Measurements from ENCODE around the gene BCR. TPM values are rescaled to one million over a fixed set of nuclear protein-coding genes. Genes with fewer than 3 reads are reported as not detected.

Gene BCR
- total RNA-seq, 4 donors from 2014 or later: 70.5 to 102 (median 84.1) TPM

DNA sequence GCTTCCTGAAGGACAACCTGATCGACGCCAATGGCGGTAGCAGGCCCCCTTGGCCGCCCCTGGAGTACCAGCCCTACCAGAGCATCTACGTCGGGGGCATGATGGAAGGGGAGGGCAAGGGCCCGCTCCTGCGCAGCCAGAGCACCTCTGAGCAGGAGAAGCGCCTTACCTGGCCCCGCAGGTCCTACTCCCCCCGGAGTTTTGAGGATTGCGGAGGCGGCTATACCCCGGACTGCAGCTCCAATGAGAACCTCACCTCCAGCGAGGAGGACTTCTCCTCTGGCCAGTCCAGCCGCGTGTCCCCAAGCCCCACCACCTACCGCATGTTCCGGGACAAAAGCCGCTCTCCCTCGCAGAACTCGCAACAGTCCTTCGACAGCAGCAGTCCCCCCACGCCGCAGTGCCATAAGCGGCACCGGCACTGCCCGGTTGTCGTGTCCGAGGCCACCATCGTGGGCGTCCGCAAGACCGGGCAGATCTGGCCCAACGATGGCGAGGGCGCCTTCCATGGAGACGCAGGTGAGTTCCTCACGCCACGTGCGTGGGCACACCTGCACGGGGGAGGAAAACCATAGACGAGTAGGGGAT is 1.5 kb downstream of the BCR start:
- no peak for DNase-seq (ENCODE audit: low spot score in 2 of 2)
- TF ChIP-seq POLR2A (IDR thresholded peaks at IDR 0.05): no peak
- TF ChIP-seq CTCF (IDR thresholded peaks at IDR 0.05): no peak
- WGBS, 2 donors: 65 to 70% methylated on average over 34 to 43 of the region's 43 CpGs
- intact Hi-C loops (cut with DNase I; ENCODE audit: low total_unique reads): no loop called here
- H3K4me3 ChIP-seq (ENCODE audit: low read depth, poor library complexity, severe bottlenecking): peak overlapping the region; percentile 19

DNA sequence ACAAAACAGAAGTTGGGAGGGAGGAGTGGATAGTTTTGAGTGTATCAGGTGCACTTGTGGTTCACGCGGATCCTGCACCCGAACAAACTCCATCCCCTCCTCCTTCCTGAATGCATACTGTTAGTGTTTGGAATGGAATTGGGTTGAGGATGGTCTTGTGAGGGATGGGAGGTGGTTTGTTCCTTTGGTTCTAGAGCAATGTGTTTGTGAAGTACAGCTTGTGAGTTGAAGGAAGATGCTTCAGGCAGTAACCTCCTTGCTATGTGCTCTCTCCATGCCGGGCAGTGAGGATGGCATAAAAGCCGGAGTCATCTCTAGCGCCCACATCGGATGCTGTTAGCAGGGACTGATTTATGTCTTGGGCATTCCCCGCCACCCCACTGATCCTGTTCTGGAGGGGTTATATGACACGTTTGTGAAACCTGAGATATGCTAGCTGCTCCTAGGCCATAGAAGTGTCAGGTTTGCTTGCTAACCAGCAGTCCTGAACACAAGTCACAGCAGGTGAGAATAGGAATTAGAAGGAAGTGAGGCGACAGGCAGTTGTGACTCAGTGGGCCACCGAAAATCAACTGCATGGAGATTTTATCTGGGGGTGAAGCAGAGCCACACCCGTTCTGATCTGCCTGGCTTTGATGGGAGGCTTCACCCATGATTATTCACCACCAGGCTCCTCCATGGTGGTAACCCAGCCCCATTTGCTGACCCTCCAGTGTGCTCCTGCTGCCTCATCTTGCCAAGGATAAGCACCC is 2.2 kb downstream of the BCR start:
- intact Hi-C loops (cut with DNase I; ENCODE audit: low total_unique reads): no loop called here
- TF ChIP-seq POLR2A (IDR thresholded peaks at IDR 0.05) (no peak), CTCF (IDR thresholded peaks at IDR 0.05) (no peak)
- WGBS, 2 donors: 27 to 40% methylated on average over 12 of the region's 12 CpGs
- peak overlapping the region; percentile 20 for H3K4me3 ChIP-seq (ENCODE audit: low read depth, poor library complexity, severe bottlenecking)
- DNase-seq (ENCODE audit: low spot score in 2 of 2): no peak

GRCh38 chr22:23183061-23183698 is 2.9 kb downstream of the BCR start:
- TF ChIP-seq POLR2A (IDR thresholded peaks at IDR 0.05) (no peak), CTCF (IDR thresholded peaks at IDR 0.05) (no peak)
- 12 to 16% methylated on average over 11 of the region's 11 CpGs for WGBS, 2 donors
- intact Hi-C loops (cut with DNase I; ENCODE audit: low total_unique reads): no loop called here
- peak overlapping the region; percentile 20 for H3K4me3 ChIP-seq (ENCODE audit: low read depth, poor library complexity, severe bottlenecking)
- no peak for DNase-seq (ENCODE audit: low spot score in 2 of 2)

DNA sequence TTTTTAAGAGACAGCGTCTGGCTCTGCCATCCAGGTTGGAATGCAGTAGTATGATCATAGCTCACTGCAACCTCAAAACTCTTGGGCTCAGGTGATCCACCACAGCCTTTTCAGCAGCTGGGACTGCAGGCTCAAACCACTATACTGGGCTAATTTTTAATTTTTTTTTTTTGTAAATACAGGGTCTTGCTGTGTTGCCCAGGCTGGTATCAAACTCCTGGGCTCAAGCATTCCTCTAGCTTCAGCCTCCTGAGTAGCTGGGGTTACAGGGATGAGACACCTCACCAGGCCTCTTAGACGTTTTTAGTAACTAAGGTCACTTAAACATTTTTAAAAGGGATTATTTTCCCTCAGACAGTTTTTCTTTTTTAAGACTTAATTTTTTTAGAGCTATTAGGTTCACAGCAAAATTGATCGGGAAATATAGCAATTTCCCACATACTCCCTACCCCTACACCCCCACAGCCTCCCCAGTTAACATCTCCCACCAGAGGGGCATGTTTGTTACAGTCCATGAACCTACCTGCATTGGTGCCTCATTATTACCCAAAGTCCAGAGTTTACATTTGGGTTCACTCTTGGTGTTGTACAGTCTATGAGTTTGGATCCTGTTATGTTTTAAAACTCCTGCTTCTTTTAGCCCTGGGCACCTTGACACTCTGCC is 3.9 kb downstream of the BCR start:
- WGBS, 2 donors: 68 to 73% methylated on average over 3 of the region's 3 CpGs
- no peak overlapping the region for H3K4me3 ChIP-seq (ENCODE audit: low read depth, poor library complexity, severe bottlenecking)

GRCh38 chr22:23184764-23185113 is 4.4 kb downstream of the BCR start:
- DNase-seq (ENCODE audit: low spot score in 2 of 2): no peak
- no peak for TF ChIP-seq CTCF (IDR thresholded peaks at IDR 0.05)
- TF ChIP-seq POLR2A (IDR thresholded peaks at IDR 0.05): no peak
- H3K4me3 ChIP-seq (ENCODE audit: low read depth, poor library complexity, severe bottlenecking): no peak overlapping the region
- WGBS, 2 donors: 57 to 78% methylated on average over 5 of the region's 5 CpGs
- intact Hi-C loops (cut with DNase I; ENCODE audit: low total_unique reads): no loop called here

More for the DNA sequence above, 3.9 kb downstream of the BCR start:
- intact Hi-C loops (cut with DNase I; ENCODE audit: low total_unique reads): no loop called here
- TF ChIP-seq POLR2A (IDR thresholded peaks at IDR 0.05): no peak
- DNase-seq (ENCODE audit: low spot score in 2 of 2): no peak

GRCh38 chr22:23187211-23187610 is 6.9 kb downstream of the BCR start:
- WGBS, 2 donors: 66 to 70% methylated on average over 4 of the region's 4 CpGs
- no peak overlapping the region for H3K4me3 ChIP-seq (ENCODE audit: low read depth, poor library complexity, severe bottlenecking)
- no peak for DNase-seq (ENCODE audit: low spot score in 2 of 2)

More at GRCh38 chr22:23187211-23187610, 6.9 kb downstream of the BCR start:
- intact Hi-C loops (cut with DNase I; ENCODE audit: low total_unique reads): no loop called here
- TF ChIP-seq POLR2A (IDR thresholded peaks at IDR 0.05) (no peak), CTCF (IDR thresholded peaks at IDR 0.05) (no peak)
